ENCODE results near the gene HOXA11. TPM values are rescaled to one million over a fixed set of nuclear protein-coding genes. Genes with fewer than 3 reads are reported as not detected.

The HOXA11 gene
- total RNA-seq, 1 experiment from 2014 or later = not detected

- H3K79me1 ChIP-seq (ENCODE audit: insufficient read depth, low read depth, low read length, poor library complexity, severe bottlenecking) = no peaks in the 10 kb centered on the region
- H3K79me2 ChIP-seq (ENCODE audit: insufficient read depth, low read length) = no peaks in the 10 kb centered on the region
These were observed 5.1 kb upstream of the HOXA11 start for GRCh38 chr7:27189997-27190748.

More at GRCh38 chr7:27189997-27190748, 5.1 kb upstream of the HOXA11 start:
- Histone ChIP-seq H3K9me3 (ENCODE audit: control insufficient read depth, low read depth, low read length) (no peaks in the 10 kb centered on the region), H3K27me3 (ENCODE audit: insufficient read depth, low read length) (peaks cover 99% of the 10 kb centered on the region), H3K23ac (ENCODE audit: insufficient read length, low read depth, low read length) (no peak overlapping the region), H2BK12ac (ENCODE audit: insufficient read length, low read depth, low read length) (no peak overlapping the region), H2AK5ac (ENCODE audit: insufficient read length, low read length) (no peak overlapping the region), H3K23me2 (ENCODE audit: insufficient read length, low read depth, low read length, poor library complexity, severe bottlenecking) (no peaks in the 10 kb centered on the region), H4K91ac (ENCODE audit: insufficient read length, low read depth, low read length) (no peak overlapping the region), H4K5ac (ENCODE audit: insufficient read length, low read depth, low read length) (no peak overlapping the region), H3K14ac (ENCODE audit: insufficient read depth, low read length) (no peak overlapping the region), H4K20me1 (ENCODE audit: control insufficient read depth, insufficient read depth, insufficient read length) (no peaks in the 10 kb centered on the region), H2BK20ac (ENCODE audit: low read depth, low read length, poor library complexity, severe bottlenecking) (no peak overlapping the region), H2BK120ac (ENCODE audit: low read depth, low read length, poor library complexity, severe bottlenecking) (no peak overlapping the region), H3K4ac (ENCODE audit: low read depth, low read length) (no peak overlapping the region), H4K8ac (replicated peaks; ENCODE audit: insufficient read length, low read depth, low read length) (no peak overlapping the region), H3K18ac (ENCODE audit: insufficient read length, low read depth, low read length) (no peak overlapping the region), H2BK15ac (ENCODE audit: low read depth, low read length) (no peak overlapping the region), H3K4me2 (ENCODE audit: insufficient read depth, insufficient read length, low read length) (no peak overlapping the region), H3K56ac (ENCODE audit: insufficient read length, low read depth, low read length) (no peak overlapping the region), H3K9ac (ENCODE audit: extremely low read depth, insufficient read length, low read length) (no peak overlapping the region), H3T11ph (ENCODE audit: low read length) (no peak overlapping the region), H2AFZ (ENCODE audit: low read length) (no peak overlapping the region), H3K4me1 (ENCODE audit: insufficient read depth, low read length) (no peaks in the 10 kb centered on the region), H2BK5ac (ENCODE audit: insufficient read length, low read length) (no peak overlapping the region), H3K27ac (ENCODE audit: insufficient read length, low read depth, low read length) (no peak overlapping the region)
- H3K9me3 Mint-ChIP-seq = peaks cover 1 to 17% of the 10 kb centered on the region in 2 experiments; a peak in 3 of 5 replicates
- TF ChIP-seq CTCF (conservative IDR thresholded peaks at IDR 0.05) = no peak
- H3K36me3 Mint-ChIP-seq (ENCODE audit: insufficient read depth in 1 of 3, low read depth in 3 of 3) = peaks cover 0 to 2% (median 0%) of the 10 kb centered on the region in 3 experiments; a peak in 2 of 7 replicates
- no peak overlapping the region for H3K27ac Mint-ChIP-seq
- no peak overlapping the region for H3K4me3 Mint-ChIP-seq
- DNase-seq = no peak
- no CpG with 5 or more reads among the region's 7 CpGs for WGBS (ENCODE audit: extremely low coverage, insufficient read length, low lambda C conversion rate)
- H3K27me3 Mint-ChIP-seq (ENCODE audit: low read depth) = peaks cover 100% of the 10 kb centered on the region
- H3K4me1 Mint-ChIP-seq = peaks cover 13 to 36% of the 10 kb centered on the region in 2 experiments

Measured in H9 (cell line).